ENCODE results near the gene DNAAF5.

Gene DNAAF5

DNA sequence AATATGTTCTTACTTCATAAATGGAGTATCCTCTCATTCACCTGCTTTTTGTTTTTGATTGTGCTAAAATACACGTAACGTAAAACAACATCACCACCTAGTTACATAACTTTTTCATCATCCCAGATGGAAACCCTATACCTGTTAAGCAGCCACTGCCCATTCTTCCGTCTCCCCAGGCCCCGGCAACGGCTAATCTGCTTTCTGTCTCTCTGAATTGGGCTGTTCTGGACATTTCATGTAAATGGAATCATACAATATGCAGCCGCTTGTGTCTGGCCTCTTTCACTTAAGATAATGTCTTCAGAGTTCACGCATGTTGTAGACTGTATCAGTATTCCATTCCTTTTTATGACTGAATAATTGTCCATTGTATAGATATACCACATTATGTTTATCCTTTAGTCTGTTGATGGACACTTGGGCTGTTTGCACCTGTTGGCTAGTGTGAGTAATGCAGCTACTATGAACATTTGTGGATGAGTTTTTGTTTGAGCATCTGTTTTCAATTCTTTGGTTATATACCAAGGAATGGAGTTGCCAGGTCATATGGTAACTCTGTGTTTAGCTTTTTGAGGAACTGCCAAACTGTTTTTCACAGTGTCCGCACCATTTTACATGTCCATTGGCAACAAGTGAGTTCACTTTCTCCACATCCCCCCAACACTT, 91.7 kb downstream of the DNAAF5 start:
- TF ChIP-seq, protein P1, sequence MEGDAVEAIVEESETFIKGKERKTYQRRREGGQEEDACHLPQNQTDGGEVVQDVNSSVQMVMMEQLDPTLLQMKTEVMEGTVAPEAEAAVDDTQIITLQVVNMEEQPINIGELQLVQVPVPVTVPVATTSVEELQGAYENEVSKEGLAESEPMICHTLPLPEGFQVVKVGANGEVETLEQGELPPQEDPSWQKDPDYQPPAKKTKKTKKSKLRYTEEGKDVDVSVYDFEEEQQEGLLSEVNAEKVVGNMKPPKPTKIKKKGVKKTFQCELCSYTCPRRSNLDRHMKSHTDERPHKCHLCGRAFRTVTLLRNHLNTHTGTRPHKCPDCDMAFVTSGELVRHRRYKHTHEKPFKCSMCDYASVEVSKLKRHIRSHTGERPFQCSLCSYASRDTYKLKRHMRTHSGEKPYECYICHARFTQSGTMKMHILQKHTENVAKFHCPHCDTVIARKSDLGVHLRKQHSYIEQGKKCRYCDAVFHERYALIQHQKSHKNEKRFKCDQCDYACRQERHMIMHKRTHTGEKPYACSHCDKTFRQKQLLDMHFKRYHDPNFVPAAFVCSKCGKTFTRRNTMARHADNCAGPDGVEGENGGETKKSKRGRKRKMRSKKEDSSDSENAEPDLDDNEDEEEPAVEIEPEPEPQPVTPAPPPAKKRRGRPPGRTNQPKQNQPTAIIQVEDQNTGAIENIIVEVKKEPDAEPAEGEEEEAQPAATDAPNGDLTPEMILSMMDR (conservative IDR thresholded peaks at IDR 0.05; ENCODE audit: low read depth, low read length), result peak; percentile 42
- H3K4me3 ChIP-seq (ENCODE audit: low read length), result no peak overlapping the region
- no peak for DNase-seq (ENCODE audit: low read depth)

DNA sequence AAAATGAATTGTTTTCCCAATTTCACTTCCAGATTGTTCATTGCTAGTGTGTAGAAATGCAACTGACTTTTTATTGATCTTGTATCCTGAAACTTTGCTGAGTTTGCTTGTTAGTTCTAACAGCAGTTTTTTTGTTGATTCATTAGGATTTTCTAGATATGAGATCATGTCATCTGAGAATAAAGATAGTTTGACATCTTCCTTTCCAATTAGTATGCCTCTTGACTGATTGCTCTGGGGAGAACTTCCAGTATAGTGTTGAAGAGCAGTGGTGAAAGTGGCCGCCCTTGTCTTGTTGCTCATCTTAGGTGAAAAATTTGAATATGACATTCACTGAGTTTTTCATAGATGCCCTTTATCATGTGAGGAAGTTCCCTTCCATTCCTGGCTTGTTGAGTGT, 93.8 kb downstream of the DNAAF5 start:
- DNase-seq (ENCODE audit: low read depth), result no peak
- no peak overlapping the region for H3K4me3 ChIP-seq (ENCODE audit: low read length)
- TF ChIP-seq, protein P1 (conservative IDR thresholded peaks at IDR 0.05; ENCODE audit: low read depth, low read length), result no peak

DNA sequence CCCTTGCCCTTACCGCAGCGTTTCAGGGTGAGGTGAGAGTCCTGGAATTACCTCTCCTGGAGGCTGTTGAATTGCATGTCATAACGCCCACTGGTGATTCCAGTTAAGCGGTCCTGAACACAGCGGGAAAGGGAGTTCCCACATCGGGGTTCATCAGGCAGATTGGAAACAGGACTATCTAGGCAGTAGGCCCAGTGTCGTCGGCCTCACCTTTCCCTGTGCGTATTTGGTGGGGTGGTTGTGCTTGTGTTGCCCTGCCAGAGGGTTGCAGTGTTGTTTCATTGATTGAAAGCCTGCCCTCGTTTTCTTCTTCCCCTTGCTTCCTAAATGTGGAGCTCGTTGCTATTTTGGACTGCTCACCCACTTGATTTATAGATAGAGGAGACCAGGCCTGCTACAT, 95.2 kb downstream of the DNAAF5 start:
- TF ChIP-seq, protein P1 (conservative IDR thresholded peaks at IDR 0.05; ENCODE audit: low read depth, low read length), result no peak
- no peak overlapping the region for H3K4me3 ChIP-seq (ENCODE audit: low read length)
- DNase-seq (ENCODE audit: low read depth), result no peak

DNA sequence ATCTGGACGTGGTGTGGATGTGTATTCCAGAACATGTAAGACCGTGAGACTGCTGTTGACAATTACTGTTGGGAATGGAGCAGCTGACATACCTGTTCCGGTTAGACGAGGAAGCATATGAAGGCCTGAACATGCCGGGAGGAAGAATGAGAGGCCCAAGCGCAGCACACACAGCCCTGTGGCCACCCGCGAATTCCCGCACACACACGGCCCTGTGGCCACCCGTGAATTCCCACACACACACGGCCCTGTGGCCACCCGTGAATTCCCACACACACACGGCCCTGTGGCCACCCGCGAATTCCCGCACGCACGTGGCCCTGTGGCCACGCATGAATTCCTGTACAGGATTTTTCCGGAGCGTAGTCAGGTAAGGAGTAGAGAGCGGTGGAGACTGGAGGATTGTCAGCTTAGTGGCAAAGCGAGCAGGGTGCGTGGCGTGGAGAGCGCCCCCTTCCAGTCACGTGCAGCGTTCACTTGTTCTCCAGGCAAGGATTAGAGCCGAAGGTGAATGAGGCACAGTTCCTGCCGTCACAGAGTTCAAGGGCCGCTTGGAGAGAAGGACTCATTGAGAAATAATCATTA, 96.3 kb downstream of the DNAAF5 start:
- TF ChIP-seq, protein P1 (conservative IDR thresholded peaks at IDR 0.05; ENCODE audit: low read depth, low read length), result peak; percentile 21
- no peak overlapping the region for H3K4me3 ChIP-seq (ENCODE audit: low read length)
- no peak for DNase-seq (ENCODE audit: low read depth)

DNA sequence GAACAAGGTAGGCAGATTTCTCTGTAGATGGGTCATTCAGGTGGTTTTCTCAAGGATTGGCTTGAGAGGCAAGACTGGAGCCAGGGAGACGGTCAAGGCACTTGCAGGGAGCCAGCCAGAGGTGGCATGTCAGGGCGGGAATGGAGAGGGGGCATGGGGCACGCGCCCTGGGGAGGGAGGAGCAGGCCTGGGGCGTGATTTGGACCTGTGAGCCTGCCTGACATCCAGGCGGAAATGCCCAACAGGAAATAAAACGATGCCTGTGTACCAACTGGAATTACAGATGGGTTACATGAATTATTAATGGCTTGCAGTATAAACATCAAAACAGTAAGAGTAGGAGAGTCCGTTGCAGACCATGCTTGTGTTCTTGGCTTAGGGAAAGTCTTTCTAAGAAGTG, 97.2 kb downstream of the DNAAF5 start:
- no peak overlapping the region for H3K4me3 ChIP-seq (ENCODE audit: low read length)
- DNase-seq (ENCODE audit: low read depth), result no peak
- TF ChIP-seq, protein P1 (conservative IDR thresholded peaks at IDR 0.05; ENCODE audit: low read depth, low read length), result no peak

DNA sequence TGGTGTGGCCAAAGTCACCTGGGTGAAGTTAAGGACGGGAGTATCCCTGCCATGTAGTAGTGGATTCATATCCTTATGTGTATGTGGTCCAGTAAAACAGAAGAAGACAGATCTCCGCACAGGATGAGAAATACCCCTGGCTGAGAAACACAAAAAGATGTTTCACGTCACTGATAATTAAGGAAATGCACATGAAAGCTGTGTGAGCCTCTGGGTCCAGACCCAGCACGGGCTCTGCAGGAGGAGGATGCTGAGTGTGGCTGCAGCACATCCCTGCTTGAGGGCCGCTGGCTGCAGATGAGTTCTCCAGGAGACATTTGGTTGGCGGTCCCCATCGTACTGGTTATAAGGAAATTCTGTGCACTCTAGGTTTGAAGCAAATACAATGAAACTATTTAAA, 97.6 kb downstream of the DNAAF5 start:
- TF ChIP-seq, protein P1 (conservative IDR thresholded peaks at IDR 0.05; ENCODE audit: low read depth, low read length), result no peak
- no peak for DNase-seq (ENCODE audit: low read depth)
- no peak overlapping the region for H3K4me3 ChIP-seq (ENCODE audit: low read length)

DNA sequence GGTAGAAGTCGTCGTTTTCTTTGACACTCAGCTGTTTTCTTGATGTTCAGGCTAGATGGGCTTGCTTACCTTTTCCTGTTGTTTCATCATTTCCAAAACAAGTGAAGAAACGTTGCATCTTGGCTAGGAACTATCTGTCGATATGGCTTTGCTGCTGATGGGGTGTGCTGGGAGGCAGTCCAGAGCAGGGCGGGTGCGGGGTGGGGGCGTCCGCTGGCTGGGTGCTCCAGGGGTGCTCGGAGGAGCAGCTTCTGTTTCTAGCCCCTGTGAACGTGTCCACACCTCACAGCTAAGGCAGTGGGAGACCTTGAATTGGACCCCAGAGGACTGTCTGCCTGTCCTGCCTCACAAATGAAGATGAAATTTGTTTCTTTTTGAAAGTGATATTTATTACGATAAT, 98.2 kb downstream of the DNAAF5 start:
- DNase-seq (ENCODE audit: low read depth), result no peak
- no peak overlapping the region for H3K4me3 ChIP-seq (ENCODE audit: low read length)
- TF ChIP-seq, protein P1 (conservative IDR thresholded peaks at IDR 0.05; ENCODE audit: low read depth, low read length), result no peak

All from retinal pigment epithelial cell (primary cell).